ENCODE results near the gene ARHGAP22.

GRCh38 chr10:48579251-48579960 lies 25.5 kb downstream of the ARHGAP22 start:
- no peak for TF ChIP-seq EZH2phosphoT487 (IDR thresholded peaks at IDR 0.05; ENCODE audit: unreplicated experiment)
- TF ChIP-seq, protein P1, sequence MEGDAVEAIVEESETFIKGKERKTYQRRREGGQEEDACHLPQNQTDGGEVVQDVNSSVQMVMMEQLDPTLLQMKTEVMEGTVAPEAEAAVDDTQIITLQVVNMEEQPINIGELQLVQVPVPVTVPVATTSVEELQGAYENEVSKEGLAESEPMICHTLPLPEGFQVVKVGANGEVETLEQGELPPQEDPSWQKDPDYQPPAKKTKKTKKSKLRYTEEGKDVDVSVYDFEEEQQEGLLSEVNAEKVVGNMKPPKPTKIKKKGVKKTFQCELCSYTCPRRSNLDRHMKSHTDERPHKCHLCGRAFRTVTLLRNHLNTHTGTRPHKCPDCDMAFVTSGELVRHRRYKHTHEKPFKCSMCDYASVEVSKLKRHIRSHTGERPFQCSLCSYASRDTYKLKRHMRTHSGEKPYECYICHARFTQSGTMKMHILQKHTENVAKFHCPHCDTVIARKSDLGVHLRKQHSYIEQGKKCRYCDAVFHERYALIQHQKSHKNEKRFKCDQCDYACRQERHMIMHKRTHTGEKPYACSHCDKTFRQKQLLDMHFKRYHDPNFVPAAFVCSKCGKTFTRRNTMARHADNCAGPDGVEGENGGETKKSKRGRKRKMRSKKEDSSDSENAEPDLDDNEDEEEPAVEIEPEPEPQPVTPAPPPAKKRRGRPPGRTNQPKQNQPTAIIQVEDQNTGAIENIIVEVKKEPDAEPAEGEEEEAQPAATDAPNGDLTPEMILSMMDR (conservative IDR thresholded peaks at IDR 0.05; ENCODE audit: low read depth in 2 of 2), result no peak

All from GM23338 (cell line).